ENCODE measurements around the gene OR10K1.
A peak's percentile ranks its signal among the peaks of the same experiment; 100 is the strongest.
"Not testable (repeated sequence)": the region's sequence is repeated elsewhere in the genome, so short reads cannot be mapped to it uniquely, and the experiment has no call there.

The OR10K1 gene

GRCh38 chr1:158426137-158426536, 35.5 kb upstream of the OR10K1 start, which contains the start of gene OR10K2:
Gene OR10K2 (minus strand): TSS chr1:158426237. CDS start chr1:158420866, 5,371 bp downstream.
- Histone ChIP-seq H3K27ac (no peak within 1 kb of the TSS), H3K36me3 (no peaks in the 10 kb centered on the region), H3K4me1 (ENCODE audit: control insufficient read depth in 1 of 2, insufficient read depth in 1 of 2, low read depth in 1 of 2, low read length in 1 of 2) (peaks cover 24 to 27% of the 10 kb centered on the region in 2 experiments), H3K27me3 (no peaks in the 10 kb centered on the region), H3K9me3 (no peaks in the 10 kb centered on the region), H3K4me3 (ENCODE audit: low read depth in 1 of 2, low read length in 1 of 2) (no peak within 1 kb of the TSS)
- TF ChIP-seq CTCF (IDR thresholded peaks at IDR 0.05): no peak

GRCh38 chr1:158430163-158430562, 31.5 kb upstream of the OR10K1 start:
- H3K9me3 ChIP-seq, H3K36me3 ChIP-seq, H3K27me3 ChIP-seq: not testable (repeated sequence)
- Histone ChIP-seq H3K4me1 (ENCODE audit: control insufficient read depth in 1 of 2, insufficient read depth in 1 of 2, low read depth in 1 of 2, low read length in 1 of 2) (peaks cover 52 to 57% of the 10 kb centered on the region in 2 experiments), H3K27ac (peak overlapping the region; percentile 70), H3K4me3 (ENCODE audit: low read depth in 1 of 2, low read length in 1 of 2) (peak overlapping the region in 1 of 2 experiments; percentile 2)

DNA sequence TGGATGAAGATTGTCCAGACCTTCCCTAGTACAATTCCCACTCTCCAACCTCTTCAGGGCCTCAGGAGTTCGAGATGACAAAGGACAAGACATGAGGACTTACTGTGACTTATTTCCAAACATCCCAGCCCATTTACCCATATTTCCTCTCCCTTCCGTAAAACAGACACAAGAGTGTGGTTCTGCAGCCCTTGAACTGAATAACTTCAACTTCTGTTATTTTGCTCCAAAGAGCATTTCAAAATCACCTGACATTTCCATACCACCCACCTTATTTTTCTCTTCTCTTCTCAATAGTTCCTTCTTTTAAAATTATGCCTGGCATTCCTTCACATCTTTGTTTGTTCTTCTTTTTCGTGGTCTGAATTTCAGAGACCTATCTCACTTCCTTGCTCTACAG, 26.9 kb upstream of the OR10K1 start:
- Histone ChIP-seq H3K4me3 (ENCODE audit: low read depth in 1 of 2, low read length in 1 of 2) (no peak overlapping the region), H3K27ac (peak overlapping the region; percentile 65), H3K27me3 (no peaks in the 10 kb centered on the region), H3K4me1 (ENCODE audit: control insufficient read depth in 1 of 2, insufficient read depth in 1 of 2, low read depth in 1 of 2, low read length in 1 of 2) (peaks cover 46 to 51% of the 10 kb centered on the region in 2 experiments), H3K9me3 (no peaks in the 10 kb centered on the region), H3K36me3 (no peaks in the 10 kb centered on the region)
- no peak for TF ChIP-seq CTCF (IDR thresholded peaks at IDR 0.05)

DNA sequence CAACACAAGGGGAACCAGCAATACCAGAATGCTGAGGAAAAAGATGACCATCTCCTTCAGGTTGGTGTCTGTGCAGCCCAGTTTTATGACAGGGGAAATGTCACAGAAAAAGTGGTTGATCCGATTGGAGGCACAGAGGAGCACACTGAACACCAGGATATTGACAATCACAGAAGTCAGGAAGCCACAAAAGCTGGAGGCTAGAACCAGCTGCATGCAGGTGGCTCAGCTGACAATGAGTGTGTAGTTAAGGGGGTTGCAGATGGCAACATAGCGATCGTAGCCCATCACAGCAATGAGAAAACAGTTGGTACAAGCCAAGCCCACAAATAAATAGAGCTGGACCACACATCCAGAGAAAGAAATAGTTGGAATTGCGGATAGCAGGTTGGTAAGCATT, 16.3 kb upstream of the OR10K1 start:
- Histone ChIP-seq H3K27ac (no peak overlapping the region), H3K4me1 (ENCODE audit: control insufficient read depth in 1 of 2, insufficient read depth in 1 of 2, low read depth in 1 of 2, low read length in 1 of 2) (peaks cover 12% of the 10 kb centered on the region in 2 experiments), H3K9me3 (no peaks in the 10 kb centered on the region), H3K4me3 (ENCODE audit: low read depth in 1 of 2, low read length in 1 of 2) (no peak overlapping the region), H3K36me3 (no peaks in the 10 kb centered on the region), H3K27me3 (no peaks in the 10 kb centered on the region)
- no peak for TF ChIP-seq CTCF (IDR thresholded peaks at IDR 0.05)

- peaks cover 6% of the 10 kb centered on the region for H3K27me3 ChIP-seq
- H3K36me3 ChIP-seq: no peaks in the 10 kb centered on the region
- no peaks in the 10 kb centered on the region for H3K4me1 ChIP-seq (ENCODE audit: control insufficient read depth in 1 of 2, insufficient read depth in 1 of 2, low read depth in 1 of 2, low read length in 1 of 2)
- no peak overlapping the region for H3K27ac ChIP-seq
- H3K4me3 ChIP-seq (ENCODE audit: low read depth in 1 of 2, low read length in 1 of 2): no peak overlapping the region
- H3K9me3 ChIP-seq: no peaks in the 10 kb centered on the region
- TF ChIP-seq CTCF (IDR thresholded peaks at IDR 0.05): no peak
These were observed 7.1 kb upstream of the OR10K1 start for GRCh38 chr1:158454537-158454936.

GRCh38 chr1:158457246-158457645, 4.4 kb upstream of the OR10K1 start:
- Histone ChIP-seq H3K27me3 (peaks cover 7% of the 10 kb centered on the region), H3K4me1 (ENCODE audit: control insufficient read depth in 1 of 2, insufficient read depth in 1 of 2, low read depth in 1 of 2, low read length in 1 of 2) (no peaks in the 10 kb centered on the region), H3K36me3 (no peaks in the 10 kb centered on the region), H3K27ac (no peak overlapping the region), H3K9me3 (no peaks in the 10 kb centered on the region), H3K4me3 (ENCODE audit: low read depth in 1 of 2, low read length in 1 of 2) (no peak overlapping the region)
- no peak for TF ChIP-seq CTCF (IDR thresholded peaks at IDR 0.05)
